ENCODE measurements around the gene B3GLCT.
"Not testable (repeated sequence)": the region's sequence is repeated elsewhere in the genome, so short reads cannot be mapped to it uniquely, and the experiment has no call there.

The B3GLCT gene

DNA sequence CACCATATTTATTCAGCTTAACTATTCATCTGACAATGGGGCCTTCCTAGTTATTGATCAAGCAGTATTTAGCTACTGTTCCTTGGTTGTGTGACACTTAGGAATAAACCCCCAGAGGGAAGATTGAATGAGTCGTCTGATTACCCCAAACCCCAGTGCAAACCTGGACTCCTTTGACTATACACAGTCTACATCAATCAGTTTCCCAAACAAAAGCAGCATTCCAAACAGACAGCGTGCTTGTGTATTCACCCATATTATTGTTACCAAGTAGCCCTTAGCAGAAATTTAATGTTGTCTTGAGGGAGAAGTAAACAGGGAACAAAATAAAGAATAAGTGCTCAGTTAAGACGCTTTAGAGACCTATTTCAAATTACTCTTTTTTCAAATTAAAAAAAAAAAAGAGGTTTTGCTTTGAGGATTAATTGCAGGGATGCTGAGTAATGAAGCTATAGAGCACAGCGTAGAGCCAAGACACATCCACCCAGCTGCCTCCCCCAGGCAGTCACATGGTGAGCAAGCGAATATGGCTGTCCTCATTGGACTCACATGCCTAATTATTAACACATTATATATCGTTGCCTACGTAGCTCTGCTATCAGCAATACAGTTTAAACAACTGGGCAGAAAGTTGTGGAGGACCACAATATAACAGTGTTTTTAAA, 14.7 kb upstream of the B3GLCT start:
- DNase-seq: no peak

GRCh38 chr13:31191748-31192147, 8.0 kb upstream of the B3GLCT start:
- DNase-seq: no peak

- DNase-seq: no peak
These were observed 7.5 kb upstream of the B3GLCT start for GRCh38 chr13:31192306-31192705.

DNA sequence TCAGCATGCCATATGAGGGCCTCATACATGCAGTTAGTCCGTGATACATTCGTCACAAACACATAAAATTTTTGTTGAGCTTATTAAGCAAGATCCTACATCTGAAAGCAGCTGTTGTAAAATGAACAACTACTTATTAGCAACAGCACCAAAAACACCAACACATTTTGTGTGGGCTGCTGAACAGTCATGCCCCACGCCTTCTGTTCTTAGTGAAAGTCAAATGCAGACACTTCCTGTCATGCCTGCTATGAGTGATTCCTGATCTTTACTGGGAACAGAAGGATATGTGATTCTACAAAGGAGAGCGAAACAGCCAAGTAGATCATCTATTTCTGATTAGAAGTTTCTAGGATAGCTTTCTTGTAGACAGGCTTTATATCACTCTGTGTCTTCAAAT, 4.2 kb upstream of the B3GLCT start:
- no peak for DNase-seq

DNA sequence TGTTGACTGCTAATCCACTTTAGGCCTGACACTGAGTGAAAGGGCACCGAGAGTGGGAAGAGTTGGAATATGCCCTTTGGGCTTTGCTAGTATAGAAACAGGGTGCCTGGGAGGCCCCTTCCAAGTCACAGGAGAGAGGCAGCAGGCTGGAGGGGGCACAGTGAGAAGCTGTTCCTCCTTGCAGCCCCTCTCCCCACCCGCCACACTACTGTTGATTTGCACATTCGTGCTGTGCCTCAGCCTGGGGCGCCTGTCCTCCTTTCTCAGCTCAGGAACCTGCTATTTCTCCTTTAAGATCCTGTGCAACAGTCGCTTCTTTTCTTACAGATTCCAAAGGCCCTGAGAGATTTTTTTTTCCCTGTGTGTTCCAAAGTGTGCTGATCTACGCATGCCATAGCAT, 2.8 kb upstream of the B3GLCT start:
- DNase-seq: no peak

- no peak for DNase-seq
These were observed 1.3 kb upstream of the B3GLCT start for GRCh38 chr13:31198519-31198918.

- DNase-seq: peak; percentile 28
These were observed 287 bp upstream of the B3GLCT start for GRCh38 chr13:31199527-31199848.

GRCh38 chr13:31200637-31200971, 829 bp downstream of the B3GLCT start:
- DNase-seq: no peak

DNA sequence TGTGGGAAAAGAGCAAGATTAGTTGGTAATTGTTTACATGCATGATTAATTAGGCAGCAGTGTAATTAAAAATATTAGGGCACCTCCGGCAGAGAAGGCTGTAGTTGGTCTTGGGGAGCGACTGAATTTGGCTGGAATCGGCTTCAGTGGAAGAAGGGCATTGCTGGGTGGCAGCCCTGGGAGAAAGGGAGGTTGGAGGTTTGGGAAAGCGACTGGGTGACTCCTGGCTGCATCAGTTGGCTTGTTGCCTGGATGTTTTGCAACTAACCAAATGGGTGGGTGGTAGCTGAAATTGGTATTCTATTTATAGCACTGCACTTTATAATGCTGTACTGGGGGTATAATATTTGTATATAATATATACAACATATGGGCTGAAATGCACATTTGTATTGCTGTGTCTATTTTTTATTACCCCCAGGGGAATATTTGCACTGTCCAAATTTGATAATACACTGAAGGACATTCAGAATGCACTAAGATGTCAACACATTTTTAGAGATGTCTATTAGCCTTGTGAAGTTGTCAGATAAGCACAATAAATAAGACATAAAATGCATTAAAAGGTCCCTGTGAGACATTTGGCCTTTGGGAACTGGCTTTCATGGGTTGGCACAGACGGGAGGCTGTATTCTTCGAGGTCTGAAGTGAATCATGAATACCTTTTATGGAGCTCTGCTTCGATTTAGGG, 1.7 kb downstream of the B3GLCT start:
- DNase-seq: no peak

GRCh38 chr13:31204592-31204991, 4.8 kb downstream of the B3GLCT start:
- DNase-seq: no peak

GRCh38 chr13:31207661-31208552, 8.1 kb downstream of the B3GLCT start:
- peak; percentile 53 for DNase-seq

- no peak for DNase-seq
These were observed 8.9 kb downstream of the B3GLCT start for GRCh38 chr13:31208559-31209122.

DNA sequence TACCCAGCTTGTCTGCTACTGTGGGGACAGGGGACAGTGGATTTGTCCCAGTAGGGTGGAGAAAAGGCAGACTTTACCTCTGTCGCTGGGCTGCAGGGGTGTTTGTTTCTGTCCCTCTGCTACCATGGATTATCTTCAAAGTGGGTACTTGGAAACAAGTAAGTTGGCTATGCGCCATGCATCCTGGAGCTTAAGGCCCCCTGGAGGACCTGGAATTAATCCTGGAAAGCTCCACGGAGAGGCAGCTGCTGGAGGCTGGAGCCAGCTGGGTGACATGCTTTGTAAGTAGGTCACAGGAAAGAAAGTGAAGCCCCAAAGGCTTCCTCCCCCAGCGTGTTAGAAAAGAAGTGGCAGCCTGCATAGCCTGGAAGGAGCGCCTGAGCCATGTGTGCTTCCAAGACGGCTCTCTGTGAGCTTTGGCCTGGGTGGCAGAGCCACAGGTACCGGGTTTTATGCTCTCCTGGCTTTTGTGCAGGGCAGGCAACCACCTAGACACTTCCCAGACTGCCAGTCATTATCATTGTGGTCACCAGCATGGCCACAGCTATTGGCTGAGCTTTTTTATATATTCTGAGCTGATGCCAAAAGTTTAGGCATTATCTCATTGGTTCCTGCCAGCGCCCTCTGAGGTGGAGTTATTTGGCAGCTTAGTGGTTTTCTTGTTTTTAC, 9.5 kb downstream of the B3GLCT start:
- peak; percentile 87 for DNase-seq

GRCh38 chr13:31209841-31210210, 10.1 kb downstream of the B3GLCT start:
- no peak for DNase-seq

DNA sequence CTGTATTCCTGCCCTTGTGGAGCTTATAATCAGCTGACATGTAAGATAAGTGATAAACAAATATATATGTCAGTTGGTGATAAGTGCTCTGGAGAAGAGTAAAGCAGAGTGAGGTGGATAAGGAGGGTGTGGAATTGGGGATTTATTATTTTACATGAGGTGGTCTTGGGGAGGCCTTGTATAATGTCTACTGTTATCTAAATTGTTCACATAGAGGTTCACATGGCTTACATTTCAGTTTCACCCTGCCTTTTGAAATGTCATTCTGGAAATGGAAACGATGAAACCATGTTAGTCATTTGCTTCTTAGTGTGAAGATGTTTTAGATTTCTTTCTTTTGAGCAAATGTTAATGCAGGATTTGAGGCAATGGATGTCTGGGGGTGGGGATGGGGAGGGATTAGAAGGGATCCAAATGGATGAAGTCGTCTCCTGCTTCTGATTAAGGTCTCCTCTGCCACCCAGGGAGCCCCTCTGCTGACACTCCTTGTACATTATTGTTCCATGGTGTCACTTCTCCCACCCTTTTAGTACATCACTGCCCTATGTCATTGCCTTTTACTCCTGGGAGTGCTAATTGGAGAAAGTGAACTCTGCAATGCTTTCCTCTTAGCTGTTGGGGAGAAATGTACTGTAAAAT, 14.0 kb downstream of the B3GLCT start:
- no peak for DNase-seq

- DNase-seq: no peak
These were observed 14.7 kb downstream of the B3GLCT start for GRCh38 chr13:31214435-31214834.

- DNase-seq: not testable (repeated sequence)
These were observed 17.1 kb downstream of the B3GLCT start for GRCh38 chr13:31216916-31217315.

- no peak for DNase-seq
These were observed 20.3 kb downstream of the B3GLCT start for GRCh38 chr13:31219909-31220598.

DNA sequence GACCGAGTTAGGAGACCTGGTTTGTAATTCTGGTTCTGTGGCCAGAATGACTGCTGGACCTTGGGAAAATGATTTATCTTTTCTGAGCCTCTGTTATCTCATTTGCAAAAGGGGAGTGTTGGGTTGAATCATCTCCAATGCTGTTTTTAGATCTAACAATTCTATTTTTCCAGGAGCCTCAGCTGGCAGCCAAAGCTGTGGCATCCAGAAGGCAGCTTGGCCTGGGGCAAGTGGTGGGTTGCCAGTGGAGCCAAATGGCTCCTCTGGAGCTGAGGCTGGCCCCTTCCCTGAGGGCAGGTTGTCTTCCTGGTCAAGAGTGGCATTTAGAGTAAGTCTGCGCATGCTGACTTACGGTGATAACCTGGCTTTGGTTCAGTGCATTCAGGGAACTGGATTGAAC, 21.3 kb downstream of the B3GLCT start:
- DNase-seq: no peak

GRCh38 chr13:31223215-31223614, 23.4 kb downstream of the B3GLCT start:
- no peak for DNase-seq

GRCh38 chr13:31223640-31224039, 23.9 kb downstream of the B3GLCT start:
- DNase-seq: no peak

GRCh38 chr13:31224174-31224669, 24.4 kb downstream of the B3GLCT start:
- no peak for DNase-seq

Measured in NCI-H1092 treated with DMSO at 0.1 percent for 48 hours (cell line).